ENCODE results near the gene TUBG2. TPM values are rescaled to one million over a fixed set of nuclear protein-coding genes. Genes with fewer than 3 reads are reported as not detected.
A peak's percentile ranks its signal among the peaks of the same experiment; 100 is the strongest.

TUBG2 gene
- total and polyA plus RNA-seq, 10 of the 15 experiments (the other 5 are each of a cell fraction or from before 2014, with no cell fraction given) = 1.2 to 12.5 (median 8.9) TPM

DNA sequence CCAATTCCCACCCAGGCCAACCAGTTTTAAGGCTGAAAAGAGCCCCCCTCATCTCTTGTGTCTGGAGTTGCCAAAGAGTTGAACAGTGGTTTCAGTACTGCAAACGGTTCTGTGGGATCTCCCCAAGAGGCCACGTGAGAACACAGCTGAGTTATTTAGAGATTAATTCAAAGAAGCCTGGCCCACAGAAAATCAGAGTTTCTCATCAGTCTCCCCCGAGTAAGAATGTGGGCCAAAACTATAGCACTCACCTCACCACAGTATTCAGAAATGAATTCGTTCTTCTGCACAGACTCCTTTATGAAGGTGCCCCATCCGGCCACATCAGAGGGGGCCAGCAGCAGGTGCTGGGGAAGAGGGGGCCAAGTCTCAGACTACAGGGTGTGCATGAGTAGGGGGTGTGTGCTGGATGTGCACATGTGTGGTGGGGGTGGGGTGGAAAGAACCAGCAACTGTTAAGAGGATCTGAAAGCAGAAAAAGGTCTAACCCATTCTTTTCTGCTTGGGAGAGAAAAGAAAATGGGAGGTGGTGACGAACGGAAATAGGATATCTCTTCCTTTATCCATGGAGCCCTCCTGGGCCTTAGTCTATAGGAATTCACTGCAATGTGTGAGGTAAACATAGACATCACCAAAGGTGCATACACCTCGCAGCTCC is 45.9 kb downstream of the TUBG2 start (continued):
- TF ChIP-seq, protein P1, sequence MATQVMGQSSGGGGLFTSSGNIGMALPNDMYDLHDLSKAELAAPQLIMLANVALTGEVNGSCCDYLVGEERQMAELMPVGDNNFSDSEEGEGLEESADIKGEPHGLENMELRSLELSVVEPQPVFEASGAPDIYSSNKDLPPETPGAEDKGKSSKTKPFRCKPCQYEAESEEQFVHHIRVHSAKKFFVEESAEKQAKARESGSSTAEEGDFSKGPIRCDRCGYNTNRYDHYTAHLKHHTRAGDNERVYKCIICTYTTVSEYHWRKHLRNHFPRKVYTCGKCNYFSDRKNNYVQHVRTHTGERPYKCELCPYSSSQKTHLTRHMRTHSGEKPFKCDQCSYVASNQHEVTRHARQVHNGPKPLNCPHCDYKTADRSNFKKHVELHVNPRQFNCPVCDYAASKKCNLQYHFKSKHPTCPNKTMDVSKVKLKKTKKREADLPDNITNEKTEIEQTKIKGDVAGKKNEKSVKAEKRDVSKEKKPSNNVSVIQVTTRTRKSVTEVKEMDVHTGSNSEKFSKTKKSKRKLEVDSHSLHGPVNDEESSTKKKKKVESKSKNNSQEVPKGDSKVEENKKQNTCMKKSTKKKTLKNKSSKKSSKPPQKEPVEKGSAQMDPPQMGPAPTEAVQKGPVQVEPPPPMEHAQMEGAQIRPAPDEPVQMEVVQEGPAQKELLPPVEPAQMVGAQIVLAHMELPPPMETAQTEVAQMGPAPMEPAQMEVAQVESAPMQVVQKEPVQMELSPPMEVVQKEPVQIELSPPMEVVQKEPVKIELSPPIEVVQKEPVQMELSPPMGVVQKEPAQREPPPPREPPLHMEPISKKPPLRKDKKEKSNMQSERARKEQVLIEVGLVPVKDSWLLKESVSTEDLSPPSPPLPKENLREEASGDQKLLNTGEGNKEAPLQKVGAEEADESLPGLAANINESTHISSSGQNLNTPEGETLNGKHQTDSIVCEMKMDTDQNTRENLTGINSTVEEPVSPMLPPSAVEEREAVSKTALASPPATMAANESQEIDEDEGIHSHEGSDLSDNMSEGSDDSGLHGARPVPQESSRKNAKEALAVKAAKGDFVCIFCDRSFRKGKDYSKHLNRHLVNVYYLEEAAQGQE (IDR thresholded peaks at IDR 0.05; ENCODE audit: low read depth, low read length) = peak; percentile 50; the same call in 1 of the 2 replicates
- TF ChIP-seq TAF1 (IDR thresholded peaks at IDR 0.05; ENCODE audit: borderline replicate concordance, low read depth, low read length) (no peak; the same call in 1 of the 2 replicates), CHD1 (IDR thresholded peaks at IDR 0.05; ENCODE audit: low read depth, low read length) (no peak), NR2F1 (conservative IDR thresholded peaks at IDR 0.05) (peak; percentile 91), NFIC (IDR thresholded peaks at IDR 0.05; ENCODE audit: low read depth, low read length) (peak; percentile 100), NFYB (IDR thresholded peaks at IDR 0.05; ENCODE audit: insufficient read depth, low read depth, low read length) (no peak), MLLT1 (IDR thresholded peaks at IDR 0.05) (peak; percentile 97), ZBTB33 (IDR thresholded peaks at IDR 0.05) (no peak), E2F4 (IDR thresholded peaks at IDR 0.05; ENCODE audit: low read depth, low read length) (no peak), JUND (IDR thresholded peaks at IDR 0.05; ENCODE audit: low read depth, low read length) (peak; percentile 56), PAX5 (IDR thresholded peaks at IDR 0.05; ENCODE audit: borderline replicate concordance, low read depth, low read length) (peak; percentile 97), EED (IDR thresholded peaks at IDR 0.05; ENCODE audit: low read depth) (peak; percentile 98), PML (IDR thresholded peaks at IDR 0.05; ENCODE audit: low read length) (peak; percentile 80; the same call in 1 of the 2 replicates), RFX5 (IDR thresholded peaks at IDR 0.05; ENCODE audit: low read depth, low read length) (no peak), RELA (IDR thresholded peaks at IDR 0.05; ENCODE audit: borderline replicate concordance, partially characterized antibody) (no peak), CREB1 (IDR thresholded peaks at IDR 0.05; ENCODE audit: low read depth) (peak; percentile 83), FOXM1 (IDR thresholded peaks at IDR 0.05; ENCODE audit: low read depth, low read length) (peak; percentile 100), ZNF24 (IDR thresholded peaks at IDR 0.05) (0 out of 2 replicates have a peak, but pooled peaks have one; percentile 17), STAT1 (conservative IDR thresholded peaks at IDR 0.05) (no peak), ATF7 (IDR thresholded peaks at IDR 0.05; ENCODE audit: low read depth) (peak; percentile 88), POLR2A (IDR thresholded peaks at IDR 0.05; ENCODE audit: low read depth, low read length) (0 out of 2 replicates have a peak, but pooled peaks have one; percentile 15), EZH2 (IDR thresholded peaks at IDR 0.05; ENCODE audit: borderline replicate concordance, control insufficient read depth, low read depth, low read length) (no peak), ZNF217 (IDR thresholded peaks at IDR 0.05) (peak; percentile 86), POLR2AphosphoS2 (IDR thresholded peaks at IDR 0.05; ENCODE audit: low read depth, low read length) (no peak), HDAC6 (IDR thresholded peaks at IDR 0.05; ENCODE audit: unreplicated experiment) (no peak)
